DMS153 treated with DMSO at 0.1 percent for 48 hours (cell line): Measurements from ENCODE around the gene MAPRE2.

Experiments
- DNase-seq: peaks from one replicate; lab custom pipeline; 2025; ENCODE audit not compliant: unreplicated experiment; lab: John Stamatoyannopoulos, UW

The MAPRE2 gene

GRCh38 chr18:35174093-35174731 lies 133.0 kb downstream of the MAPRE2 start:
- DNase-seq, result peak; percentile 77

GRCh38 chr18:35174745-35175144 lies 133.5 kb downstream of the MAPRE2 start:
- DNase-seq, result peak; percentile 34

DNA sequence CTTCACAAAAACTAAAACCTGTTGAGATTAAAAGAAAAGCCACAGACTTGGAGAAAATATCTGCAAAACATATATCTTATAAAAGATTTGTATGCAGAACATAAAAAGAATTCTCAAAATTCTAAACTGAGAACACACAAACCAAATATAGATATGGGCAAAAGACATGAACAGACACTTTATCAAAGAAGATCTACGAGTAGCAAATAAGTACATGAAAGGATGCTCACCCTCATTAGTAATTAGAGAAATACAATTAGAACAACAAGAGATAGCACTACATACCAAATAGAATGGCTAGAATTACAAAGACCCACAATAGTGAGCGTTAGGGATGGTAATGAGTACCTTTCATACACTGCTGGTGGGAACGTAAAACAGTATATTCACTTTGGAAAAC lies 135.7 kb downstream of the MAPRE2 start:
- no peak for DNase-seq

DNA sequence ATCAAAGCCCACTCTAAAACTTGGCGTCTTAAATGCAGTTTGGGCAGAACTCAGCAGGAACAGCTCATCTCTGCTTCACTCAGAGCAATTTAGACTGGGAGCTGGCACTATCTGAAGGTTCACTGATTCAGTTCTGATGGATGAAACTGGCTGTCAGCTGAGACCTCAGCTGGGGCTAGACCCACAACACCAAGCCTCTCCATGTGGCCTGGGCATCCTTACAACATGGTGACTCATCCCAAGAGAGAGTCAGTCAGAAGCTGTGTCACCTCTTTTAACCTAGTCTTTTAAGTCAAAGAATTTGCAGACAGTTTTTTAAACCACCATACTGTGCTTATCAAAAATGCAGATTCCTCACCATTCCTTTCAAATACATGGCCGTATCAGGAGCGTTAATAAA lies 137.0 kb downstream of the MAPRE2 start:
- DNase-seq, result no peak

DNA sequence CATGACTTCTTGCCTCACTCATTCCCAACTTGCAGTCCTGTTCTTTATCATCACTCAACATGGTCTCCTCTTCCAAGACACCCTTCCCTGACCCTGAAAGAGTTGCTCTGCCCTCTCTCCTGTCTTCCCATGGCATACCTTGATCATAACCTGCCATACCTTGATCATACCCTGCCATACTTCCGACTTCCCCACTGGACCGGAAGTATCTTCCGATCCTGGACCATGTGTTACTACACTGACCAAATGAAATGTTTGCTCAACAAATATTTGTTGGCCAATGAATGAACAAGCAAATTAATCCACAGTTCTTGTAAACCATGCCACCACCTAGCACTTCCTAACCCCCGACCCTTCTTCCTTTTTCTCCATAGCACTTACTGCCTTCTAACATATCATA lies 138.7 kb downstream of the MAPRE2 start:
- DNase-seq, result no peak

DNA sequence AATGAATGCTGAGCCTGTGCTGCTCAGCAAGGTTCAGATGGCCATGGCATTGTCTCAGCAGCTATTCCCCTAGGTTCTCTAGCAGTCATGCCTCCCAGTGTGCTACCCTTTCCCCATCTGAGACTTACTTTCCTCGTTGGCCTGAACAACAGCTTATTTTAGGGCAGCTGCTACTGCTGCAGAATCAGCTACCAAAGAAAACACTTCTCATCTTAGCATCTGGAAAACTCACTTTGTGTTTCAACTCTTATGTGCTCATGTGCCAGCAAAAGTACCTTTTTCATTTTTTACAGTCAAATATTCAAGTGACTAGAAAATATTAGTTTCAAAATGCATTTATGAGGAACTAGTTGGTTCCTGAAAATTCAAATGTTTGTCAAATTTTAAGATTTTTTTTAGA lies 139.2 kb downstream of the MAPRE2 start:
- DNase-seq, result no peak

DNA sequence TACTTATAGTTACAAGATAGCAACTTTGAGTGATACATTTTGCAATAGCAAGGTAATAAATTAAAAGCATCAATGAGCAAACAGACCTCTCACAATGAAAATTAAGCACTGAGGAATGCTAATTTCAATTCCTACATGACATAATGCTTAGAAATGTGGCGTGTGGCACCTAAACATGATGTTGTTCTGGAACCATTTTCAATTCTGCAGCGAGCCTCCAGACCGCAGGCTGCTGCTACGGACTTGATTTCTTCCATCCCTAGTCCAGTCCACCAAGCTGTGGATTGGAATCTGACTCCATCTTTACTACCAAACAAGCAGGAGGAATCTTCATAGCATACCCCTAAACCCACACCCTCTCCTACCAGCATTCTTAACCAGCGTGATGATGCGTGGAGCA lies 140.9 kb downstream of the MAPRE2 start:
- no peak for DNase-seq

DNA sequence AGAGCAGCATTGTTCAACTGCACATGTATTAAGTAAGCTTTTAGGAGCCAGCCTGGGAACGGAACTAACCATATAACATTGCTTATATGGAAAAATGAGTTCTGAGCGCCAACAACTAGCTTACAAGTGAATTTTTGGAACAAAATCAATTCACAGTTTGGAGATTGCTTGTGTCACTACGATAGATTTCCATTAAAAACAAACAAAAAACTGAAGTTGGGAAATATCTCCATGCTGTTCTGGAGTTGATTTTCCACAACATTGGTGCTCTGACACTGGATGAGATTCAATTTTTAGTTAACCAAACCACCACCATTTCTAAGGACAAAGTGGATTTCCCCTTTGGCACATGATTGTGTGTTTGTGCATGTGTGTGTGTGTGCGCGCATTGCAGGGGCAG lies 142.7 kb downstream of the MAPRE2 start:
- no peak for DNase-seq

DNA sequence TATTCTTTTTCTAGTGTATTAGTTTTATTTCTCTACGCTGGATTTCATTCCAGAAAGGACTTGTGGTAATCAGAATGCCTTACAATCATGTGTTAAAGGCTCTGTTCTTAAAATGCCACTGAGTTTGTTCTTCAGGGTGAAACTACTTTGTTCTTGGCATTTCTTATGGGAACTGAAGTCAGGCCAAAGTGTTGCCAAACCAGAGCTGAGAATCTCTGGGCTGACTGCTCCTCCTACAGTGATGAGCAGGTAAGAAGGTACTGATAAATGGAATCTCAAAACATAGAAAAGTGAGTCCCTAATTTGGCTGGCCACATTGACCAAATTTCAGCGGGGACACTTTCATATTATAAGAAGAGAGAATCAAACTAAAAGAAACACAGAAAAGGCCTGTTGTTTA lies 144.6 kb downstream of the MAPRE2 start:
- no peak for DNase-seq

- DNase-seq, result no peak
Observed at GRCh38 chr18:35186291-35187034, 145.2 kb downstream of the MAPRE2 start.

GRCh38 chr18:35189510-35189909 lies 148.3 kb downstream of the MAPRE2 start:
- no peak for DNase-seq

DNA sequence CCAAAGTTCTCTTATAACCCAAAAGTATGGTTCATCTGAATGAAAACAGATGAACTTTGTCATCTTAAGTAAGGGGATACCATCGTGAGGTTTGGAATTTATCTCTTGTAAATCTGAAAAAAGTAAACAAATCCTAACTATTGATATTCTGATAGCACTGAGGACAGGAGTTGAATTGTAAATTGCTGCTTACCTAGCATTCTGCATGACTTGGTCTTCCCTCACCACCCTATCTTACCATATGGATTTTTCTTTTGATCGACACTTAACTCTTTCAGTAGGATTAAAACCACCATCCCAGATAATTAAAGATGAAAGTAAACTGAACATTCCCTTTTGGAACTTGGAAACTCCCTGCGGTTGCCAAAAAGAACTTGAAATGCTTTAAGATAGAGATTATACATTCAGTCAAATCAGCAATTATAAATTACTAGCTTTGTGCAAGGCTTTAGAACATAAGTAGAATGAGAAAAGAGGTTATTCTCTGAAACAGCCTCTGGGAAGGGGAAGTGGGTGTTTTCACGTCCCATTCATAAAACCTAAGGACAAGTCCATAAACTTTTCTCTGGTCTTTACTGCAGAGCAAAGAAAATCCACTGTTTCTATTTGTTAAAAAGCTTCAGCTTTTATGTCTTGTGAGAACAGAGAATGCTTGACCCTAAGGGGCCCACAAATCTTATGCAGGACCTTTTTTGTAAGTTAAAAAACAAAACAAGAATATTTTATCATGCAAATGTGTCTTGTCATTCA lies 149.9 kb downstream of the MAPRE2 start:
- DNase-seq, result no peak

DNA sequence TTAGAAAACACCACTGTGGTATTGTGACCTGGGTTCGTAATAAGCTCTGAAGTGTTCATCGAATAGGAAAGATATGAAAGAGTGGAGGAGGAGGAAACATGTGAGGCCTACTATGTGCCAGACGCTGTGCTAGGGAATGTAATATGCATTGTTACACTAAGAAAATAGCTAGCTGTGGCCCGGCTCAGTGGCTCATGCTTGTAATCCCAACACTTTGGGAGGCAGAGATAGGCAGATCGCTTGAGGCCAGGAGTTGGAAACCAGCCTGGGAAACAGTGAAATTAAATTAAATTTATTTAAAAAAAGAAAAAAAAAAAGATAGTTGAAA lies 150.4 kb downstream of the MAPRE2 start:
- no peak for DNase-seq

- peak; percentile 61 for DNase-seq
Observed at GRCh38 chr18:35192415-35192814, 151.2 kb downstream of the MAPRE2 start.
